Measurements from ENCODE around the gene CDC73. TPM values are rescaled to one million over a fixed set of nuclear protein-coding genes. Genes with fewer than 3 reads are reported as not detected.
A peak's percentile ranks its signal among the peaks of the same experiment; 100 is the strongest.

CDC73 gene
- total and polyA plus RNA-seq, 9 of the 15 experiments (the other 6 are each of a cell fraction or from before 2014, with no cell fraction given), result 19.0 to 61.7 (median 30.1) TPM

DNA sequence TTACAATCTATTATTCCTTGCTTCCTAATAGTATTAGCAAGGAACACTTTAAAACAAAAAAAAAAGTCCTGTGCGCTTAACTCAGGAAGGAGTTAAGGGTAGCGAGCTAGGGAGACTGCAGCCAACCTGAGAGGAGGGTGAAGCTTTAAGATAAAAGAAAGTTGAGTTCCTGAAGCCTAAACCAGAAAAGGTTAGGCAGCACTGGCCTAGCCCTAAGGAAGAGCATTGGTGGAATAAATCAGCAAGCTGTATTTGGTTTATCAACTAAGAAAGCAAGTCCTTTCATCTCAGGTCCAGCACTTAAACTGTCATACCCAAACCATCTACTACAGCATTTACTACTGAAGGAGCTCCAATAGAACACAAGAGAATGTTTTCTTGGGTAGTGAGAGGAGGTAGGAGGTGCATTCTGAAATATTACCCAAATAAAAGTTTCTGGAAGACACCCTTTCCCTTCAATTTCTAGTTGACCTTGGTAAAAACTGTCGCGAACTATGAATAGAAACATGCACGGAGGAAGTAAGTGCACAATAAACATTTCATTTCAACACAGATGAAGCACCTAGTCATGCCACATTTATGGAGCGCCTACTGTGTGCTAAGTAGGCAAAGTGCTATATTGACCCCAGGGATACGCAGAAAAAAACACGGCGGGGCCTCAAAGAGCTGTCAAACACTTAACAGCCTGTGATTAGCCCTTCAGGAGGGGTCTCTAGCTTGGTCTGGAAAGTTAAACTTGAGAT is 17.9 kb upstream of the CDC73 start (continued):
- TF ChIP-seq MLX (CRISPR knock-in tag; conservative IDR thresholded peaks at IDR 0.05) (no peak), GTF3C2 (IDR thresholded peaks at IDR 0.05; ENCODE audit: borderline replicate concordance, extremely low read depth, insufficient read length) (no peak)

DNA sequence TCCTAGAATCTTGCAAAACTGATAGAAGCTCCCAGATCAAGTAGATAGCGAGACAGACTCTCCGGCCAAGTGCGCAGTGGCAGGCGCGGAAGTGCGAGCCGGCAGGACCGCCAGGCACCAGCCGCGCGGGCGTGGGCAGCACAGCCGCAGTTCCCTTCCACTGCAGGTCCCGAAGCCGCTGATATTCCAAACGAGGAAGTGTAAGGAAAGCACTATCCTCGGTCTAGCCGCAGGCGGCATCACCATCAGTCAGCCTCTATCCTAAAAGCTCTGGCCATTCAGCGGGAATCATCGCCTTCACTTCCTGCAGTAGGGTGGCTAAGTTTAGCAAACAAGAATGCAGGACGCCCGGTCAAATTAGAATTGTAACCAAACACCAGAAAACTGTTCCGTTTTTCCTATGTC is 17.3 kb upstream of the CDC73 start:
- Histone ChIP-seq H4K20me1 (replicated peaks; ENCODE audit: control insufficient read depth, insufficient read depth, low read length) (no peaks in the 10 kb centered on the region), H3K4me2 (ENCODE audit: insufficient read depth, low read length) (peak overlapping the region; percentile 82), H3K9me3 (replicated peaks; ENCODE audit: control insufficient read depth, insufficient read depth, low read depth, low read length) (no peaks in the 10 kb centered on the region), H3K9ac (ENCODE audit: insufficient read depth in 1 of 2, low read depth in 2 of 2, low read length in 2 of 2) (peak overlapping the region; percentile 83 to 94), H3K36me3 (ENCODE audit: control insufficient read depth, insufficient read depth, low read length) (peaks cover 29% of the 10 kb centered on the region), H3K79me2 (ENCODE audit: control insufficient read depth, insufficient read depth, low read length) (peaks cover 40% of the 10 kb centered on the region), H3K4me3 (peak overlapping the region; percentile 73), H3K4me1 (replicated peaks in 1 of 2; ENCODE audit: control insufficient read depth in 2 of 2, insufficient read depth in 2 of 2, low read length in 2 of 2) (peaks cover 10 to 18% of the 10 kb centered on the region in 2 experiments; a peak in 4 of 5 replicates), H3K27me3 (ENCODE audit: control insufficient read depth in 2 of 2, insufficient read depth in 2 of 2, low read length in 2 of 2) (no peaks in the 10 kb centered on the region), H3K9me1 (ENCODE audit: control insufficient read depth, insufficient read depth, low read length) (no peaks in the 10 kb centered on the region), H2AFZ (ENCODE audit: low read depth, low read length) (peak overlapping the region; percentile 88), H3K27ac (ENCODE audit: extremely low read depth, low read depth, low read length) (peak overlapping the region; percentile 79)
- intact Hi-C loops (cut with micrococcal nuclease), result loop anchor here (1.0 to 2.0 kb wide), 2 partner anchors 34 to 45 kb away; partner anchors contain the start of genes RO60 and UCHL5
- DNase-seq (ENCODE audit: extremely low read depth in 1 of 4, low spot score in 3 of 4) (peak; percentile 44 to 63 (median 48)), FAIRE-seq (peak; percentile 32), ATAC-seq (peak; percentile 58)
- ChIA-PET CTCF (ENCODE audit: low intra/inter-chr PET ratio) (no interaction called here), POLR2A (interaction anchor here (0.7 to 4.9 kb wide), 13 partner anchors 9 to 147 kb away, joined by 3 to 29 read pairs (median 6); partner anchors contain the start of genes CDC73, RO60 and UCHL5)
- TSS peak; percentile 44 for BruUV-seq (replicated peaks)
- WGBS (ENCODE audit: insufficient coverage, low coverage, missing lambda C conversion rate), result under 1% methylated on average over 24 of the region's 24 CpGs
- in situ Hi-C loops (cut with MboI), result no loop called here
- TF ChIP-seq ELF2 (CRISPR knock-in tag; IDR thresholded peaks at IDR 0.05) (peak; percentile 77; the same call in 1 of the 2 replicates), GATA2 (CRISPR knock-in tag; IDR thresholded peaks at IDR 0.05) (peak; percentile 80), SRSF3 (IDR thresholded peaks at IDR 0.05; ENCODE audit: insufficient read depth, low read length) (no peak), POLR2G (IDR thresholded peaks at IDR 0.05; ENCODE audit: low read depth, low read length) (no peak), FOXP1 (CRISPR knock-in tag; IDR thresholded peaks at IDR 0.05) (no peak), CTCF (IDR thresholded peaks at IDR 0.05 in 2 of 3, conservative IDR thresholded peaks at IDR 0.05 in 1 of 3; ENCODE audit: insufficient read depth in 2 of 3, low read depth in 1 of 3, low read length in 3 of 3) (no peak), ZFP36 (IDR thresholded peaks at IDR 0.05; ENCODE audit: low read depth, low read length, partially characterized antibody) (no peak), KDM5B (IDR thresholded peaks at IDR 0.05; ENCODE audit: insufficient replicate concordance, low read depth, low read length) (no peak)
- TF ChIP-seq, protein P1, sequence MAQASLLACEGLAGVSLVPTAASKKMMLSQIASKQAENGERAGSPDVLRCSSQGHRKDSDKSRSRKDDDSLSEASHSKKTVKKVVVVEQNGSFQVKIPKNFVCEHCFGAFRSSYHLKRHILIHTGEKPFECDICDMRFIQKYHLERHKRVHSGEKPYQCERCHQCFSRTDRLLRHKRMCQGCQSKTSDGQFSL (CRISPR knock-in tag; IDR thresholded peaks at IDR 0.05), result no peak
- TF ChIP-seq, protein P1 (tag; IDR thresholded peaks at IDR 0.05), result no peak
